GM12892 (cell line): ENCODE data around the gene ARMC2.

Experiments used
- POLR2A ChIP-seq: IDR thresholded peaks from 2 replicates; pipeline ENCODE4 v1.6.1; 2011; ENCODE audit warnings: low read depth, low read length, control low read depth
- POLR2AphosphoS5 ChIP-seq: IDR thresholded peaks from 2 replicates; pipeline ENCODE4 v1.6.1; 2011; ENCODE audit warnings: low read depth, low read length, control low read depth

DNA sequence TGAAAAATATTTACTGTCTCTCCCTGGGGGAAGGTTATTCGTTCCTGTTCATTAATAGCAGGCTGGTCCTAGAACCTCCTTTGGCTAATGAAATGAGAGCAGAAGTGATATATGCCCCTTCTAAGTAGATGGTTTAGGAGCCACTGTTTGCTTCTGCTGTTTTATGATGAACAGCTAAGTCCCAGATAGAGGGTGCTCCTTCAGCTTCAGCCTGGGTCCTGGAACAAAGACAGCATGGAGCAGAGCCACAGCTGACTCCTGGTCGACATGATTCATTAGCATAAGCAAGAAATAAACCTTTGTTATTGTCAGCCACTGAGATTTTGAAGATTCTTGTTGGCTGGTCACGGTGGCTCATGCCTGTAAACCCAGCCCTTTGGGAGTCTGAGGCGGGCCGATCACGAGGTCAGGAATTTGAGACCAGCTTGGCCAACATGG, 47.8 kb upstream of the ARMC2 start:
- TF ChIP-seq POLR2A (no peak), POLR2AphosphoS5 (no peak)
